Midbrain (tissue), 1 donor: ENCODE data around the gene ZC3HAV1.

Source experiments
- DNase-seq: peaks from one replicate; lab custom pipeline; 2025; lab: John Stamatoyannopoulos, UW

The ZC3HAV1 gene

DNA sequence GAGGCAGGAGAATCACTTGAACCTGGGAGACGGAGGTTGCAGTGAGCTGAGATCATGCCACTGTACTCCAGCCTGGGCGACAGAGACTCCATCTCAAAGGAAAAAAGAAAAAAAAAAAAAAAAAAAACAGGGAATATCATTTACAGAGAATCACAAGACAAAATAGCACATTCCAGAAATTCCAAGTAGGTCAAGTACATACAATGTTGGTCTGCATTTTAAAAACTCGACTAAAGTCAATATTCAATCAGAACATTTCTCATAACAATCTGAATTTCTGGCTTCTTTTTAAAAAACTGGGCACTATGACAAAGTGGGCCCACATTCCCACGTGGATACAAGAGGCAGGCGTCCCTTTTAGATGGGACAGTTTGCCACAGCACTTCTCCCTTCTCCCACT is 86.4 kb downstream of the ZC3HAV1 start:
- DNase-seq = no peak

- no peak for DNase-seq
Measured at GRCh38 chr7:139022286-139022685, 87.2 kb downstream of the ZC3HAV1 start.

DNA sequence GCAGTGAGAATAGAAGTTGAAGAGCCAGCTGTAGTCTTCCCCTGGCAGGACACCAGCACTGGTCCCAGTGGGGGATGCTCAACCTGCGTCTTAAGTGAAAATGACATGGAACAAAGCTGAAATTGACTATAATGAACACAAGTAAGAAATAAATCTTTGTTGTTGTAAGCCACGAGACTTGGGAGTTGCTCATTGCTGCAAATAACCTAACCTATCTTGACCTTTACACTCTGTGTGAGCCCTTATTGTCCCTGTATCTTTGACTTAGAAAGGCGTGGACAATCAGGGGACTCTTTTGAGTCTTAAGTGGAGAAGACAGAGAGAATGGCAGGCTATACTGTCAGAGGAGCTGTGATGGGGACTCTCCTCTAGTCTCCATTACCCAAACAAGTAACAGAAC is 90.6 kb downstream of the ZC3HAV1 start:
- no peak for DNase-seq

- peak; percentile 68 for DNase-seq
Measured at GRCh38 chr7:139016931-139017511, 92.5 kb downstream of the ZC3HAV1 start.

GRCh38 chr7:139011373-139011772 is 98.1 kb downstream of the ZC3HAV1 start:
- no peak for DNase-seq

DNA sequence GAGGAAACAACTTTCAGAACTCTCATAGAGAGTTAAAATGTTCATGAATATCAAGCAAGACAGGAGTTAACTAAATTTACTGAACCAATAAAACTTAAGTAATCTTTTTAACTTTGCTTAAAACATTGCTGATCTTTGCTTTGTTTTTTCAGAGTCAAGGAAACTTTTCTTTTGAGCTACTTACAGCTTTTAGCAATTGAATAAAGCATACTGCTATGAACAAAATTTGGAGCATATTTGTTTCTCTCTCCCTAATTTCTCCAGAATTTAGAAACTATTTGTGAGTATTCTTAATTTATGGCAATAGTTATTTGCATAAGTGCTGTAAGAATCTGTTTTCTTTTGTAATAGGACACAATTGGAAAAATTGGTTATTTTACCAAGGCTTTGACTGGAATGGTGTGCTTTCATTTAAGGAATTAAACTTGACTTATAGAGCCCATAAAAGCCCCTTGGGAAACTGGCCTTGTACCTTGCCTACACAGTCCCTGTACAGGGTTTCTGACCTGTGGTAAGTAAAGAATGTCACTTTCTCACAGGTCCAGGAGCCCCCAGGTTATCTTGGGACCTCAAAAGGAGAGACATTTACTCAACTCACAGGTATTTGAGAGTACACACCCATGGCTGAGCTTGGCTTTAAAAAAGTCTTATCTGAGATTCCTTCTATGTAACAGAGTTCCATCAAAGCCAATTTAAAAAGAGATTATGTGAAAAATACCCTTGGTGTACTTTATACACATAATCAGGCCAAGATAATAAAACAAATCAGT is 105.0 kb downstream of the ZC3HAV1 start:
- DNase-seq = no peak

- DNase-seq = no peak
Measured at GRCh38 chr7:138999414-138999813, 110.1 kb downstream of the ZC3HAV1 start.
